KMS-11 (cell line): Measurements from ENCODE around the gene LRRC59.
A peak's percentile ranks its signal among the peaks of the same experiment; 100 is the strongest.

ENCODE experiments used
- H2AFZ ChIP-seq: fragments of 200-600 bp; sonication (generic); 2 replicates; pipeline ENCODE4 v1.6.1; 2016; ENCODE audit warnings: antibody characterized with exemption, mixed run types, low read depth
- H3K27ac ChIP-seq: fragments of 200-600 bp; sonication (generic); 2 replicates; pipeline ENCODE4 v1.6.1; 2016; ENCODE audit warnings: mild to moderate bottlenecking, mixed run types
- H3K27me3 ChIP-seq: fragments of 200-600 bp; sonication (generic); 2 replicates; pipeline ENCODE4 v1.6.1; 2017; ENCODE audit warnings: mild to moderate bottlenecking, low read depth, mixed run types, moderate library complexity; ENCODE audit not compliant: insufficient read depth
- H3K36me3 ChIP-seq: fragments of 200-600 bp; sonication (generic); 2 replicates; pipeline ENCODE4 v1.6.1; 2017; ENCODE audit warnings: mild to moderate bottlenecking, mixed run types; ENCODE audit not compliant: insufficient read depth
- H3K4me1 ChIP-seq: fragments of 200-600 bp; sonication (generic); 2 replicates; pipeline ENCODE4 v1.6.1; 2016; ENCODE audit warnings: mild to moderate bottlenecking, low read depth, mixed run types; ENCODE audit not compliant: poor library complexity, severe bottlenecking
- H3K4me2 ChIP-seq: fragments of 200-600 bp; sonication (generic); 2 replicates; pipeline ENCODE4 v1.7.0; 2016; ENCODE audit warnings: mild to moderate bottlenecking, mixed run types
- H3K4me3 ChIP-seq: fragments of 200-600 bp; sonication (generic); IDR thresholded peaks from 2 replicates; pipeline ENCODE4 v1.6.1; 2017; ENCODE audit warnings: low read depth, low read length, mixed read lengths; ENCODE audit not compliant: insufficient read depth
- H3K79me2 ChIP-seq: fragments of 200-600 bp; sonication (generic); 2 replicates; pipeline ENCODE4 v1.6.1; 2016; ENCODE audit warnings: low read depth, mixed run types; ENCODE audit not compliant: insufficient read depth
- H3K9ac ChIP-seq: fragments of 200-600 bp; sonication (generic); 2 replicates; pipeline ENCODE4 v1.6.1; 2016; ENCODE audit warnings: mild to moderate bottlenecking, mixed run types
- H4K20me1 ChIP-seq: fragments of 200-600 bp; sonication (generic); 2 replicates; pipeline ENCODE4 v1.6.1; 2016; ENCODE audit warnings: mild to moderate bottlenecking, mixed run types; ENCODE audit not compliant: insufficient read depth
- TF ChIP-seq, protein P1 (sequence below): fragments of 200-600 bp; sonication (generic); conservative IDR thresholded peaks from 2 replicates; pipeline ENCODE4 v1.6.1; 2017; ENCODE audit warnings: low read depth, mild to moderate bottlenecking, antibody characterized with exemption, low read length, moderate library complexity, mixed read lengths

The LRRC59 gene

GRCh38 chr17:50424246-50424995, 27.1 kb upstream of the LRRC59 start:
- peaks cover 30% of the 10 kb centered on the region for H3K4me1 ChIP-seq
- H3K4me2 ChIP-seq = no peak overlapping the region; the same call in 1 of the 2 replicates
- H3K79me2 ChIP-seq = peaks cover 6% of the 10 kb centered on the region; the same call in 1 of the 2 replicates
- no peak overlapping the region for H2AFZ ChIP-seq
- TF ChIP-seq, protein P1, sequence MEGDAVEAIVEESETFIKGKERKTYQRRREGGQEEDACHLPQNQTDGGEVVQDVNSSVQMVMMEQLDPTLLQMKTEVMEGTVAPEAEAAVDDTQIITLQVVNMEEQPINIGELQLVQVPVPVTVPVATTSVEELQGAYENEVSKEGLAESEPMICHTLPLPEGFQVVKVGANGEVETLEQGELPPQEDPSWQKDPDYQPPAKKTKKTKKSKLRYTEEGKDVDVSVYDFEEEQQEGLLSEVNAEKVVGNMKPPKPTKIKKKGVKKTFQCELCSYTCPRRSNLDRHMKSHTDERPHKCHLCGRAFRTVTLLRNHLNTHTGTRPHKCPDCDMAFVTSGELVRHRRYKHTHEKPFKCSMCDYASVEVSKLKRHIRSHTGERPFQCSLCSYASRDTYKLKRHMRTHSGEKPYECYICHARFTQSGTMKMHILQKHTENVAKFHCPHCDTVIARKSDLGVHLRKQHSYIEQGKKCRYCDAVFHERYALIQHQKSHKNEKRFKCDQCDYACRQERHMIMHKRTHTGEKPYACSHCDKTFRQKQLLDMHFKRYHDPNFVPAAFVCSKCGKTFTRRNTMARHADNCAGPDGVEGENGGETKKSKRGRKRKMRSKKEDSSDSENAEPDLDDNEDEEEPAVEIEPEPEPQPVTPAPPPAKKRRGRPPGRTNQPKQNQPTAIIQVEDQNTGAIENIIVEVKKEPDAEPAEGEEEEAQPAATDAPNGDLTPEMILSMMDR = no peak
- no peak overlapping the region for H3K9ac ChIP-seq
- no peaks in the 10 kb centered on the region for H3K36me3 ChIP-seq
- no peak overlapping the region for H3K27ac ChIP-seq
- H4K20me1 ChIP-seq = no peaks in the 10 kb centered on the region
- H3K27me3 ChIP-seq = no peaks in the 10 kb centered on the region
- no peak overlapping the region for H3K4me3 ChIP-seq

DNA sequence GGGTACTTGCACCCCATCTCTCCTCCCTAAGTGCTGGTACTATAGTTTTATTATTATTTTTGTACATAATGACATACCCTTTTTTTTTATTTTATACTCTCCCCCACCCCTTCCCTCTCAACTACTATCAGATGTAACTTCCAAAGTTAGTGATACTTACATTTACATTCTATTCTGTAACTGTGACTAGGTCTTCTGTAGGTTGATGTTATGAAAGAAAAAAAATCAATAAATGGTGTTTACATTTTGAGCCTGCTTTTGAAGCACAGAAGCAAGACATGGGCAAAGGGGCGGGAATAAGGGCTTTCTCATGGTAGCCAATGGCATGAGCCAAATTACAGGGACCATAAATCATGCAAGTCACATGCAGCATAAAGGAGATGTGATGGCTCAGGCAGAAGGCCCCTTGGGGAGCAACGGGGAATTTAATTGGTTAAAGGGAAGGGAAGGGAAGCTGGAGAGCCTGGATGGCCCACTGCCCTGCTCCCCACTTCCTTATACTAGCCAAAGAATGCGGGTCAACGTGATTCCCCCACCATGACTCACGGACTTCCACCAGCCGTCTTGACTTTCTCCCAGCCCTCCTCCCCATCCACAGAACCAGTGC, 26.3 kb upstream of the LRRC59 start:
- no peak overlapping the region for H3K4me2 ChIP-seq
- H2AFZ ChIP-seq = no peak overlapping the region
- peaks cover 6% of the 10 kb centered on the region; the same call in 1 of the 2 replicates for H3K79me2 ChIP-seq
- H3K27ac ChIP-seq = no peak overlapping the region
- H3K36me3 ChIP-seq = no peaks in the 10 kb centered on the region
- H3K27me3 ChIP-seq = no peaks in the 10 kb centered on the region
- H3K4me1 ChIP-seq = peaks cover 30% of the 10 kb centered on the region
- H3K4me3 ChIP-seq = no peak overlapping the region
- no peaks in the 10 kb centered on the region for H4K20me1 ChIP-seq
- TF ChIP-seq, protein P1 = no peak
- H3K9ac ChIP-seq = no peak overlapping the region

GRCh38 chr17:50422738-50423137, 25.4 kb upstream of the LRRC59 start:
- TF ChIP-seq, protein P1 = no peak
- H3K27ac ChIP-seq = no peak overlapping the region

DNA sequence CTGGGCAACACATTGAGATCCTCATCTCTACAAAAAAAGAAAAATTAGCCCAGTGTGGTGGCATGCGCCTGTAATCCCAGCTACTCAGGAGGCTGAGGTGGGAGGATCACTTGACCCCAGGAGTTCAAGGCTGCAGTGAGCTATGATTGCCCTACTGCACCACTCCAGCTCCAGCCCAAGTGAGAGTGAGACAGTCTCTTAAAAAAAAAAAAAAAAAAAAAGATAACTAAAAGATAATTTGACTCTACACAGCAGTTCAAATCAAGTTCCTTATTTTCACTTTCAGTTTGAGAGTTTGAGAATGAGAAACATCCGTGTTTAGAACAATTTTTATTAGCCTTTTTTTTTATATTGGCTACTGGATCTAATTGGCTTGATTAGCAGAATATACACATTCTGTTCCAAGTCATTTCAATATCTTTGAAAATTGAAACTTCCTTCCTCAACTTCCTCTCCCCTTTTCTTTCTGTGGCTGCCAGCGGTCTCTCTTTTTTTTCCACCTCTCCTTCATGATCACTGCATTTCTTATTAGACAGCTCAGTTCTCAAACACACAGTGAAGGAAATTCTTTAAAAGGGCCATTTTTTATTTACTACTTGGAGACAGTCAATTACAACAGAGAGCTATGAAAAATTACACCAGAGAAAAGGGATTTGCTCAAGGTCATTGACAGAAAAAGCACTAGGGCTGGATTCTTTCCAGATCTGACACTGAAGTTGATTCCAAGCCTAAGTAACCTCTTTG, 24.2 kb upstream of the LRRC59 start:
- Histone ChIP-seq H3K27me3 (no peaks in the 10 kb centered on the region), H3K9ac (no peak overlapping the region), H3K27ac (no peak overlapping the region), H3K4me2 (peak overlapping the region; percentile 14), H3K79me2 (peaks cover 3% of the 10 kb centered on the region; the same call in 1 of the 2 replicates), H3K4me1 (peaks cover 22% of the 10 kb centered on the region), H4K20me1 (no peaks in the 10 kb centered on the region), H2AFZ (peak overlapping the region; percentile 41), H3K36me3 (no peaks in the 10 kb centered on the region), H3K4me3 (no peak overlapping the region)
- TF ChIP-seq, protein P1 = no peak

More at GRCh38 chr17:50422738-50423137, 25.4 kb upstream of the LRRC59 start:
- Histone ChIP-seq H3K4me2 (no peak overlapping the region), H4K20me1 (no peaks in the 10 kb centered on the region), H3K36me3 (no peaks in the 10 kb centered on the region), H3K4me3 (no peak overlapping the region), H3K79me2 (peaks cover 6% of the 10 kb centered on the region; the same call in 1 of the 2 replicates), H3K4me1 (peaks cover 25% of the 10 kb centered on the region), H3K9ac (no peak overlapping the region), H3K27me3 (no peaks in the 10 kb centered on the region), H2AFZ (no peak overlapping the region)
